Smooth muscle cell (in vitro differentiated cells): ENCODE results near the gene FBXO42. TPM values are rescaled to one million over a fixed set of nuclear protein-coding genes. Genes with fewer than 3 reads are reported as not detected.
A peak's percentile ranks its signal among the peaks of the same experiment; 100 is the strongest.

Source experiments
- DNase-seq: peaks from one replicate; lab custom pipeline; 2025; ENCODE audit not compliant: unreplicated experiment; lab: John Stamatoyannopoulos, UW
- H2AFZ ChIP-seq: fragments of 200-600 bp; sonication (generic); 2 replicates; pipeline ENCODE4 v1.6.0; 2016; ENCODE audit warnings: antibody characterized with exemption, low read depth, mild to moderate bottlenecking
- H3F3A ChIP-seq: fragments of 200-600 bp; sonication (generic); 2 replicates; pipeline ENCODE4 v1.6.0; 2017; ENCODE audit warnings: antibody characterized with exemption, low read depth
- H3K27ac ChIP-seq: fragments of 200-600 bp; sonication (generic); 2 replicates; pipeline ENCODE4 v1.5.1; 2016; ENCODE audit warnings: low read depth, mild to moderate bottlenecking
- H3K27me3 ChIP-seq: fragments of 200-600 bp; sonication (generic); 2 replicates; pipeline ENCODE4 v1.6.1; 2016; ENCODE audit warnings: low read depth, mild to moderate bottlenecking
- H3K36me3 ChIP-seq: fragments of 200-600 bp; sonication (generic); 2 replicates; pipeline ENCODE4 v1.5.1; 2016; ENCODE audit warnings: low read depth
- H3K4me1 ChIP-seq: fragments of 200-600 bp; sonication (generic); 2 replicates; pipeline ENCODE4 v1.5.1; 2016; ENCODE audit warnings: low read depth
- H3K4me2 ChIP-seq: fragments of 200-600 bp; sonication (generic); 2 replicates; pipeline ENCODE4 v1.6.0; 2016; ENCODE audit warnings: mild to moderate bottlenecking
- H3K4me3 ChIP-seq: fragments of 200-600 bp; sonication (generic); 2 replicates; pipeline ENCODE4 v1.5.1; 2016; ENCODE audit warnings: mild to moderate bottlenecking
- H3K79me2 ChIP-seq: fragments of 200-600 bp; sonication (generic); 2 replicates; pipeline ENCODE4 v1.6.0; 2016; ENCODE audit warnings: low read depth, mild to moderate bottlenecking
- H3K9ac ChIP-seq: fragments of 200-600 bp; sonication (generic); 2 replicates; pipeline ENCODE4 v1.6.0; 2016; ENCODE audit warnings: low read depth
- H3K9me3 ChIP-seq: fragments of 200-600 bp; sonication (generic); replicated peaks from 2 replicates; pipeline ENCODE4 v1.5.1; 2016; ENCODE audit warnings: low read depth
- H4K20me1 ChIP-seq: fragments of 200-600 bp; sonication (generic); 2 replicates; pipeline ENCODE4 v1.6.0; 2016; ENCODE audit warnings: low read depth
- WGBS: methylation state at CpG from one replicate; pipeline ENCODE4 v1.1.7; 2016; ENCODE audit warnings: low lambda C conversion rate; 5-methylcytosine and 5-hydroxymethylcytosine counted together
- polyA plus RNA-seq: library from polyadenylated mRNA; unstranded; fragments of >200 nt; fragmentation: Nextera tagmentation; extraction: Ambion mirVana; gene quantifications from 2 replicates; pipeline ENCODE4 v1.2.1, GENCODE V29; 2016
- total RNA-seq: library from RNA; depleted of rRNA; stranded (reverse); fragments of >200 nt; gene quantifications from 2 replicates; pipeline ENCODE4 v1.2.3, GENCODE V29; 2014
- TF ChIP-seq, protein P1 (sequence below): fragments of 200-600 bp; sonication (generic); IDR thresholded peaks from 2 replicates; pipeline ENCODE4 v1.5.1; 2017; ENCODE audit warnings: borderline replicate concordance, mild to moderate bottlenecking, antibody characterized with exemption; ENCODE audit not compliant: insufficient read depth, poor library complexity, severe bottlenecking

The FBXO42 gene
- total and polyA plus RNA-seq, 2 experiments from 2014 or later, result 14.7 to 22.6 TPM

DNA sequence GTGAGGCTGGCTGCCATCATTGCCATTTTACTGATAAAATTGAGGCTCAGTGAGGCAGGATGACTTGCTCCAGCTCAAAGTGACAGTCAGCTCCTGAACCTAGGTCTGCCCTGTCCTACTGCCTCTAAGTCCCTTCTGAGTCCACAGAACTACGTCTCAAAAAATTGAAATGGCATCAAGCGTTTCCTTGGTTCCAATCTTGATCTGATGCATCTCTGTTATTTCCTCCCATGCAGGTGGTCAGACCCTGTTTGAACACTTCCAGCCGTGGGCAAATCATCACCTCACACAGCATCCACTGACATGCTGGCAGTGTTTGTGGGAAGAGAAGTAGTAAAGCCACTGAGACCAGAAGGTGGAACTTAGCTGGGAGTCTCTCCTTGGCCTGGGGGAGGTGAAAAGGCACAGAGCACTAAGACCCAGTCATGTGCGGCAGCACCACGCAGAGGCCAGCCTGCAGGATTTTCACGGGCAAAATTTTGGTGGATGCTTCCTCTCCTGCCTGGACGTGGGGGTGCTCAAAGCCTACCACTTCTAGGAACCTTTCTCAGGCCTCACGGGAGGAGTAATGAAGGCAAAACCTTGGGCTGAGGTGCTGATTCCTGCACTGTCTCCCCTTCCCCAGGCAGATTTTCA is 107.5 kb downstream of the FBXO42 start:
- Histone ChIP-seq H3K9ac (no peak overlapping the region), H3K4me2 (no peak overlapping the region), H3K27ac (no peak overlapping the region), H3K9me3 (no peaks in the 10 kb centered on the region), H2AFZ (no peak overlapping the region), H3K4me3 (no peak overlapping the region), H3K79me2 (no peaks in the 10 kb centered on the region), H3F3A (peaks cover 15% of the 10 kb centered on the region), H3K4me1 (peaks cover 4% of the 10 kb centered on the region), H3K27me3 (no peaks in the 10 kb centered on the region), H4K20me1 (peaks cover 28% of the 10 kb centered on the region), H3K36me3 (no peaks in the 10 kb centered on the region)
- no peak for DNase-seq
- TF ChIP-seq, protein P1, sequence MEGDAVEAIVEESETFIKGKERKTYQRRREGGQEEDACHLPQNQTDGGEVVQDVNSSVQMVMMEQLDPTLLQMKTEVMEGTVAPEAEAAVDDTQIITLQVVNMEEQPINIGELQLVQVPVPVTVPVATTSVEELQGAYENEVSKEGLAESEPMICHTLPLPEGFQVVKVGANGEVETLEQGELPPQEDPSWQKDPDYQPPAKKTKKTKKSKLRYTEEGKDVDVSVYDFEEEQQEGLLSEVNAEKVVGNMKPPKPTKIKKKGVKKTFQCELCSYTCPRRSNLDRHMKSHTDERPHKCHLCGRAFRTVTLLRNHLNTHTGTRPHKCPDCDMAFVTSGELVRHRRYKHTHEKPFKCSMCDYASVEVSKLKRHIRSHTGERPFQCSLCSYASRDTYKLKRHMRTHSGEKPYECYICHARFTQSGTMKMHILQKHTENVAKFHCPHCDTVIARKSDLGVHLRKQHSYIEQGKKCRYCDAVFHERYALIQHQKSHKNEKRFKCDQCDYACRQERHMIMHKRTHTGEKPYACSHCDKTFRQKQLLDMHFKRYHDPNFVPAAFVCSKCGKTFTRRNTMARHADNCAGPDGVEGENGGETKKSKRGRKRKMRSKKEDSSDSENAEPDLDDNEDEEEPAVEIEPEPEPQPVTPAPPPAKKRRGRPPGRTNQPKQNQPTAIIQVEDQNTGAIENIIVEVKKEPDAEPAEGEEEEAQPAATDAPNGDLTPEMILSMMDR, result no peak
- 74% methylated on average over 8 of the region's 8 CpGs for WGBS

DNA sequence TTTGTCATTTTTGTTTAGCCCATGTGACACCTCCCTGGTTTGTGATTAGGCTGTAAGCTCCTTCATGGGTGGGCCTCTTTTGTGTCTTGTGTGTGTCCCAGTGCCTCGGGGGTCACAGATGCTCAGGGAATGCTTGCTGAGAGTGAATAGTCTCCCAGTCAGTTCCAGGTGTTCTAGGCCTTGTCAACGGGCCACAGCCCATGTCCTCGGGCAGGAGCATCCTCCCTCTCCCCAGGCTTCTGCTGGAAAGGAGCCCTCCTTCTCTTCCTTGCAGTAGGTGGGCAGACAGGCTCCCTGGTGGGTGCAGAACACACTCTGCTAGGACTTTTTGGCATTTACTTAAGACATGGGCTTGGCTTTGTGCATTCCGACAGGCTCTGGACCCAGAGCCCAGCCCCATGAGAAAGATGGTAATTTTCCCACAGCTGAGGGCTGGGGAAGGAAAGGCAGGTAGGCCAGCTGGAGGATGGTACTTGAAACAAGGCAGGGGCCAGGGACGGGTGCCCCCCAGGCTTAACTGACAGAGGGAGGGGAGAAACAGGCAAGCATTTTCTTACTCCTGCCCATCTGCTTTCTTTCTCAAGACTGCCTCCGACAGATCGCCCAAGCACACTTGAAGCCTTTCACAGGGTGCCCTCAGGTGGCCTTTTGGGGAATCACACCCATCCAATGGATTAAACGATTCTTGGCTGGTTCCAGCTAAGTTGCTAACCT is 108.2 kb downstream of the FBXO42 start:
- Histone ChIP-seq H3F3A (peaks cover 9% of the 10 kb centered on the region), H4K20me1 (peaks cover 22% of the 10 kb centered on the region), H3K4me3 (no peak overlapping the region), H3K79me2 (no peaks in the 10 kb centered on the region), H3K9me3 (no peaks in the 10 kb centered on the region), H3K4me2 (no peak overlapping the region), H3K9ac (no peak overlapping the region), H3K27me3 (no peaks in the 10 kb centered on the region), H2AFZ (no peak overlapping the region), H3K27ac (no peak overlapping the region), H3K4me1 (peaks cover 4% of the 10 kb centered on the region), H3K36me3 (no peaks in the 10 kb centered on the region)
- TF ChIP-seq, protein P1, result peak; percentile 83
- WGBS, result 41% methylated on average over 8 of the region's 8 CpGs
- DNase-seq, result peak; percentile 22

DNA sequence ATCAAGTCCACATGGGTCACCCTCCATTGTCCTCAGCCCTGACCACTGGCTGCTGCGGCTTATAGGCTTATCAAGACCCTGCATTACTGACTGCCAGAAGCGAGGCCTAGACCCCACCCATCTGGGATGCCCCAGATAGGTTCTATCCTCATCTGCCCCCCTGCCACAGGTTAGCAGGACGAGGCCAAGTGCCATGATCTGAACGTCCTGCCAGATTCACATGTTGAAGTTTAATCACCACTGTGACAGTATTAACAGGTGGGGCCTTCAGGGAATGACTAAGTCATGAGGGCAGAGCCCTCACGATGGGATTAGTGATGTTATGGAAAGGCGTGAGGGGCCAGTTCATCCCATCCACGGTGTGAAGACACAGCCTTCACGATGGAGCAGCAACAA is 109.1 kb downstream of the FBXO42 start:
- H4K20me1 ChIP-seq, result peaks cover 13% of the 10 kb centered on the region
- H3K36me3 ChIP-seq, result no peaks in the 10 kb centered on the region
- peaks cover 8% of the 10 kb centered on the region for H3F3A ChIP-seq
- no peak overlapping the region for H3K4me2 ChIP-seq
- H3K27ac ChIP-seq, result no peak overlapping the region
- no peak for DNase-seq
- H3K9ac ChIP-seq, result no peak overlapping the region
- TF ChIP-seq, protein P1, result no peak
- peaks cover 4% of the 10 kb centered on the region for H3K4me1 ChIP-seq
- no peaks in the 10 kb centered on the region for H3K79me2 ChIP-seq
- no peaks in the 10 kb centered on the region for H3K9me3 ChIP-seq
- no peak overlapping the region for H2AFZ ChIP-seq
- no peak overlapping the region for H3K4me3 ChIP-seq
- whole genome bisulfite sequencing, result 88% methylated on average over 8 of the region's 8 CpGs
- H3K27me3 ChIP-seq, result no peaks in the 10 kb centered on the region
